GM18867 (cell line): Measurements from ENCODE around the gene KRTAP12-4.
"Not testable (repeated sequence)": the region's sequence is repeated elsewhere in the genome, so short reads cannot be mapped to it uniquely, and the experiment has no call there.

Experiments
- ATAC-seq: cut with Tn5 transposase; IDR thresholded peaks from one replicate; pipeline ENCODE4 v1.9.1; 2021; ENCODE audit warnings: mild to moderate bottlenecking, moderate library complexity; ENCODE audit not compliant: unreplicated experiment

KRTAP12-4 gene

DNA sequence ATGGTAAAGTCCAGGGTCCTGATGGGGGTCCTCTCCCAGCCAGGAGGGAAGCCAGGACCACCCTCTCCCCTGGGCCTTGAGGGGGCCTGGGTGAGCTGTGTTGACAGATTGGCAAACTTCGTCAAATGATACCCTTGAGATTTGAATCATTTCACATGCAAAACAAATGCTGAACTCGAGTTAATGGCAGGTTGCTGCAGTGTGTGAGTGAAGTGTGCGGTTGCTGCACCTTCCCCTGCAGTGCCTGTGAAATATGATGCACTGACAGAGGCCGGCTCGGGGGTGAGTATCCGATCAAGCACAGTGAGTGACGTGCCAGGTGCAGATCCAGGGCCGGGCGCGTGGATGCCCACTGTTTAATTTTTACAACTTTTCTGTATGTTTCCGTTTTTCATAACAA lies 33.2 kb upstream of the KRTAP12-4 start:
- no peak for ATAC-seq

GRCh38 chr21:44686843-44687561 lies 32.5 kb upstream of the KRTAP12-4 start:
- ATAC-seq = no peak

GRCh38 chr21:44686000-44686781 lies 31.7 kb upstream of the KRTAP12-4 start:
- ATAC-seq = no peak

GRCh38 chr21:44685050-44685449 lies 30.6 kb upstream of the KRTAP12-4 start:
- ATAC-seq = not testable (repeated sequence)

DNA sequence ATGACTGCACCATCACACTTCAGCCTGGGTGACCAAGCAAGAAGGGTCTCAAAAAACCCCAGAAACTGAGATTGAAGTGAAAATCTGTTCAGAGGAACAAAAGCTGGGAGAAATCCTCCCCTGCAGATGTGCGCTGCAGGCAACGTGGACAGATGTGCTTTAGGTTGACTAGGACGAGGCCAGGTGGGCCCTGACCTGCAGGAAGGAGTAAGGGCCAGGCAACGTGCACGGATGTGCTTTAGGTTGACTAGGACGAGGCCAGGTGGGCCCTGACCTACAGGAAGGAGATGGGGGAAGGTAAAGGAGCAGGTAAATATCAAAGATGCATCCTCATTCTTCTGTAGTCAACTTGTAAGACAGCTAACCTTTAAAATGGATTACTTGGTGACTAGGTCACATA lies 30.0 kb upstream of the KRTAP12-4 start:
- ATAC-seq = no peak

DNA sequence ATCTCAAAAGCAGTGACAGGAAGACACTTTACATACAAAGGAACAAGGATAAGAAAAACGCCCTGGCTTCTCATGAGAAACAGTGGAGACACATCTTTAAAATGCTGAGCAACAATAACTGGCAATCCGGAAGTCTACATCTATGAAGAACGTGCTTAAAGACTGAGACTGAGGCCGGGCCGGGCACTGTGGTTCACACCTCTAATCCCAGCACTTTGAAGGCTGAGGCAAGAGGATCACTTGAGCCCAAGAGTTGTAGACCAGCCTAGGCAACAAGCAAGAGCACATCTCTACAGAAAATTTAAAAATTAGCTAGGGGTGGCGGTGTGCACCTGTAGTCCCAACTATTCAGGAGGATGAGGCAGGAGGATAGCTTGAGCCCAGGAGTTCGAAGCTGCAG lies 29.6 kb upstream of the KRTAP12-4 start:
- no peak for ATAC-seq

DNA sequence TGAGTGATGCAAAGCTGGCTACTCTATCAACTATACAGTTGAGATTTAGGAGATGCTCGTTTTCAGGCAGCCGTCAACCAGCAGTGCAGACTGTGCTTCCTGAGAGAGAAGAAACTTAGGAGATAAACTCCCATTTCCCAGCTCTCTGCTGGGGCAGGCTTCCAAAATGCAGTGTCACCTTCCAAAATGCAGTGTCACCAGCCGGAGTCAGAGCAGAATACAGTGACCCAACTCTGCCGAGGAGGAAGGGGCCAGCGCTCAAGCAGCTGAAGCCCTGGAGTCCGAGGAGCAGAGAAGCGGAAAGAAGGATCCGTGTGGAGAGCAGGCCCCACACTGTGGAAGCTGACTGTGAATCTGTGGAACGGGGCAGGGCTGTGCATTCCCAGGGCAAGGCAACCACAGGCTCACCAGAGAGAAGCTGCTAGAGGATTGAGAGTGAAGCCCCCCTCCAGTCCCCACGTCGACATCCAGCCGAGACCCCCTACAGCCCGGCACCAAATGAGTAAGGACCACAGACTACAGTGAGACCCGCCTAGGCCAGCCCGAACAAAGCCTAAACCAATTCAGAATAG lies 28.2 kb upstream of the KRTAP12-4 start:
- ATAC-seq = no peak

GRCh38 chr21:44681861-44682579 lies 27.6 kb upstream of the KRTAP12-4 start, which contains the start of gene KRTAP12-1:
TSS of gene KRTAP12-1 (minus strand) at chr21:44682163. CDS start at chr21:44682123, 40 bp downstream.
- ATAC-seq = no peak

GRCh38 chr21:44681152-44681551 lies 26.7 kb upstream of the KRTAP12-4 start:
- ATAC-seq = no peak

DNA sequence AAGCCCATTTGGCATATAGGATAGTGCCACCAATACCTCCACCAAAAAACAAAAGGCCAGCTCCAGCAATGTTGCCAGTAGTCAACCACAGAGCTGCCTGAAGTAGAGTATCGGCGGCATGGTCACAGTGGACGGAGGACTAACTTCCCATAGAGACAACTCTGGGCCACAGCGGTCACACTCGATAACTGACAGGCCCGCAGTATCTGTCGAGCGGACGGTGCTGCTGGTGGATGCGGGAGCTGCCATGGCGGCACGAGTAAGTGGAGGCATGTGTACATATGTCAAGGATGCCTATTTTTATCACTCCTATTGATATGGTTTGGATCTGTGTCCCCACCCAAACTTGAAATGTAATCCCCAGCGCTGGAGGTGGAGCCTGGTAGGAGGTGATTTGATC lies 23.4 kb upstream of the KRTAP12-4 start:
- no peak for ATAC-seq

GRCh38 chr21:44671911-44672310 lies 17.5 kb upstream of the KRTAP12-4 start:
- no peak for ATAC-seq

- no peak for ATAC-seq
These were observed 16.4 kb upstream of the KRTAP12-4 start for GRCh38 chr21:44670642-44671432.

- no peak for ATAC-seq
These were observed 13.2 kb upstream of the KRTAP12-4 start for GRCh38 chr21:44667612-44668011.

DNA sequence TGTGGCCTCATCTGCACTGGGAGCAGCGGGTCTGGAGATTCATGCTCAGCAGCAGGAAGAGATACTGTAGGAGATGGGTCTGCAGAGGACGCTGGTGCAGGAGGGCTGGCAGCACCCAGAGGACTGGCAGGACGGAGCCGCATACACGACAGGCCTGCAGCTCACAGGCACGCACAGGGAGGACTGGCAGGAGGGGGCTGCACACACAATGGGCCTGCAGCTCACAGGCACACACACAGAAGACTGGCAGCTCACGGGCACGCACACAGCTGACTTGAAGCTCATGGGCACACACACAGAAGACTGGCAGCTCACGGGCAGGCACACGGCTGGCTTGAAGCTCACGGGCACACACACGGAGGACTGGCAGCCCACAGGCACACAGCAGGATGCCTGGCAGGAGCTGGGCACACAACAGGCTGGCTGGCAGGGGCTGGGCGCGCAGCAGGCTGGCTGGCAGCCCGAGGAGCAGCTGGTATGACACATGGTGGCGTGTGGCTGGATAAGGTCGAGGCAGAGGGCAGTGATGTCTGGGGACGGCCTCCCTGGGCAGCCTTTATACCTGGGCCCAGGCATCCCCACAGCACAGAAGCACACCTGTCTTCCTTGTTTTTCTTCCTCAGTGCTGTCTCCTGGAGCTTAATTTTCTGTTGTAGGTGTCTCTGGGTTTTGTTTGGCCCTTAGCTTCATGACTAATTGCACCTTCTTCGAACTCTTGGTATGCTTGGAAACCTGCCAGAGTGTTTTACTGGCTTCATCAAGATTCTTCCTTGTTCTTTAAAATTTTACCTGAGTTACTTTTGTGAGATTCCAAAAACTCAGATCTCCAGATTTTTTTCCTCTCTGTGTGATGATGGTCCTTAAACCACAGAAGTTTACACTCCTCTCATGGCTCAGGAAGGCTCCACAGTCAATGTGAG lies 12.2 kb upstream of the KRTAP12-4 start, which contains the start of gene KRTAP12-2:
Gene KRTAP12-2, minus strand, starts transcription at position 527 of the 920 bp plus-strand sequence. Its CDS starts 41 bp downstream, at position 486.
- no peak for ATAC-seq

GRCh38 chr21:44664691-44665090 lies 10.2 kb upstream of the KRTAP12-4 start:
- ATAC-seq = no peak

DNA sequence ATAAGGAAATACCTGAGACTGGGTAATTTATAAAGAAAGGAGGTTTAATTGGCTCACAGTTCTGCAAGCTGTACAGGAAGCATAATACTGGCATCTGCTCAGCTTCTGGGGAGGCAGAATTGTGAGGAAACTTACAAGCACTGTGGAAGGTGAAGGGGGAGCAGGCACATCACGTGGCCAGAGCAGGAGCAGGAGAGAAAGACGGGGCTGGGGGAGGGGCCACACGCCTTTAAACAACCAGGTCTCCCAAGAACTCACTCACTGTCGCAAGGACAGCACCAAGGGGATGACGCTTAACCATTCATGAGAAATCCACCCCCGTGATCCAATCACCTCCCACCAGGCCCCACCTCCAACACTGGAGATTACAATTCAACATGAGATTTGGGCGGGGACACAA lies 7.1 kb upstream of the KRTAP12-4 start:
- not testable (repeated sequence) for ATAC-seq

DNA sequence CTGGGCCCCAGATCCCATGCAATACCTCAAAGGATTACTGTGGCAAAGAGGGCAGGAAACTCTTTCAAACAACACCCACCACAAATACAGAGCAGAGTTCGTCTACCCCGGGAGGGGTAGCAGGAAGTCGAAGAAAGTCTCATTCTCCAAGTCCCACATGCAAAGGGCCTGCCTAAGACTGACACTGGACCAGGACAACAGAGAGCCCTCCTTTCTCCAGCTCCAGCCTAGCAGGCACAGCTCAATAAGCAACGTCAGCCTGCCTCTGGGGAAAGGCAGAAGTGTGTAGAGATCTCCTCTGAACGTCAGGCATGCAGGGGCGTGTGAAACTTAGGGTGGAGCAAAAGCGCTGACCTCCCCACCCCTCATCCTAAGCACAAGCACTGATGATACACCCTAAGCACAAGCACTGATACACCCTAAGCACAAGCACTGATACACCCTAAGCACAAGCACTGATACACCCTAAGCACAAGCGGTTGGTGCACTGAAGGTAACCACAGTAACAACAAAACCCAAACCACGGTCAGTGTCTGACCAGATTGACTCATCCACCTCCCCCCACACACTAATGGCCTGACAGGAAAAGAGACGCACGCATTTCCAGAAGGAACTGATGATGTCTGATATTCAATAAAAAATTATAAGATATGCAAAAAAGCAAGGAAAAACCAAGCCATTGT lies 4.6 kb upstream of the KRTAP12-4 start:
- ATAC-seq = no peak

DNA sequence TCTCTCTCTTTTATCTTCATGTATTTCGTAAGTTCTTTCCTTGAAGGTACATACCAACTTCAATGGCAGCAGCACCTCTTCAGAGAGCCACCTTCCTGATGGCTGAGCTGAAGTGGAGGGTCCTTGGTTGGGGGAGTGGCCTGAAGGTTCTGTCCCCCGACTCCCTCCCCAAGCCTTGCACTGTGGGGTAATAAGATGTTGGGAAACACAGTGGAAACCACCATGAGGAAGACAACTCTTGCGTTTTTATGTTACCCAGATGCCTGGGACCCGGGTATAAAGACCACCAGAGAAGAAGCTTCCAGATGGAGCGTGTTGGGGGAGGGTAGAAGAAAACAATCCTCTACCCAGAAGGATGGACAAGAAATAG lies 4.1 kb upstream of the KRTAP12-4 start:
- ATAC-seq = no peak
